SJCRH30 (cell line): ENCODE results near the gene MAP3K15. TPM values are rescaled to one million over a fixed set of nuclear protein-coding genes. Genes with fewer than 3 reads are reported as not detected.

Source experiments
- DNase-seq, 2 experiments: peaks; one replicate each; pipeline ENCODE4 v3.0.0-alpha.2; 2015 to 2020
- H3K27ac ChIP-seq: fragments of 250-450 bp; sonication (Bioruptor Pico); 2 replicates; pipeline ENCODE4 v1.5.1; 2020; ENCODE audit warnings: mild to moderate bottlenecking, moderate library complexity
- H3K27me3 ChIP-seq: fragments of 250-450 bp; sonication (Bioruptor Pico); 2 replicates; pipeline ENCODE4 v1.5.1; 2020; ENCODE audit warnings: mild to moderate bottlenecking, moderate library complexity
- H3K36me3 ChIP-seq: fragments of 250-450 bp; sonication (Bioruptor Pico); 2 replicates; pipeline ENCODE4 v1.5.1; 2020; ENCODE audit warnings: mild to moderate bottlenecking, moderate library complexity
- H3K4me1 ChIP-seq: fragments of 250-450 bp; sonication (Bioruptor Pico); 2 replicates; pipeline ENCODE4 v1.5.1; 2020; ENCODE audit warnings: mild to moderate bottlenecking, moderate library complexity
- H3K4me3 ChIP-seq: fragments of 250-450 bp; sonication (Bioruptor Pico); 2 replicates; pipeline ENCODE4 v1.5.1; 2020; ENCODE audit warnings: mild to moderate bottlenecking, moderate library complexity
- H3K9me3 ChIP-seq: fragments of 250-450 bp; sonication (Bioruptor Pico); replicated peaks from 2 replicates; pipeline ENCODE4 v1.5.1; 2020; ENCODE audit warnings: mild to moderate bottlenecking, moderate library complexity
- total RNA-seq: library from RNA; depleted of rRNA; stranded (reverse); fragments of >200 nt; shearing (Covaris generic); gene quantifications from 2 replicates; pipeline ENCODE4 v1.2.3, GENCODE V29; 2014

MAP3K15 gene
- total RNA-seq, 1 experiment from 2014 or later: 0.51 TPM

- DNase-seq: no peak
- Histone ChIP-seq H3K36me3 (no peaks in the 10 kb centered on the region), H3K9me3 (no peaks in the 10 kb centered on the region), H3K4me1 (no peaks in the 10 kb centered on the region), H3K4me3 (no peak overlapping the region), H3K27me3 (no peaks in the 10 kb centered on the region), H3K27ac (no peak overlapping the region)
Measured at GRCh38 chrX:19392703-19393102, 122.6 kb downstream of the MAP3K15 start.

GRCh38 chrX:19392078-19392477, 123.2 kb downstream of the MAP3K15 start:
- no peak overlapping the region for H3K27ac ChIP-seq
- no peak overlapping the region for H3K4me3 ChIP-seq
- H3K36me3 ChIP-seq: no peaks in the 10 kb centered on the region
- no peaks in the 10 kb centered on the region for H3K9me3 ChIP-seq
- no peaks in the 10 kb centered on the region for H3K27me3 ChIP-seq
- DNase-seq: no peak
- no peaks in the 10 kb centered on the region for H3K4me1 ChIP-seq

- DNase-seq: no peak
- no peaks in the 10 kb centered on the region for H3K4me1 ChIP-seq
- H3K9me3 ChIP-seq: no peaks in the 10 kb centered on the region
- H3K36me3 ChIP-seq: no peaks in the 10 kb centered on the region
- H3K4me3 ChIP-seq: no peak overlapping the region
- no peak overlapping the region for H3K27ac ChIP-seq
- H3K27me3 ChIP-seq: no peaks in the 10 kb centered on the region
Measured at GRCh38 chrX:19389227-19389845, 126.0 kb downstream of the MAP3K15 start.

- Histone ChIP-seq H3K4me1 (no peaks in the 10 kb centered on the region), H3K27me3 (no peaks in the 10 kb centered on the region), H3K27ac (no peak overlapping the region), H3K36me3 (no peaks in the 10 kb centered on the region), H3K4me3 (no peak overlapping the region), H3K9me3 (no peaks in the 10 kb centered on the region)
- DNase-seq: no peak
Measured at GRCh38 chrX:19388741-19389140, 126.6 kb downstream of the MAP3K15 start.

- Histone ChIP-seq H3K4me1 (no peaks in the 10 kb centered on the region), H3K27ac (no peak overlapping the region), H3K9me3 (no peaks in the 10 kb centered on the region), H3K36me3 (no peaks in the 10 kb centered on the region), H3K4me3 (no peak overlapping the region), H3K27me3 (no peaks in the 10 kb centered on the region)
- DNase-seq: no peak
Measured at GRCh38 chrX:19388064-19388679, 127.1 kb downstream of the MAP3K15 start.

GRCh38 chrX:19386679-19387078, 128.6 kb downstream of the MAP3K15 start:
- H3K27ac ChIP-seq: no peak overlapping the region
- H3K27me3 ChIP-seq: no peaks in the 10 kb centered on the region
- no peaks in the 10 kb centered on the region for H3K4me1 ChIP-seq
- DNase-seq: no peak
- H3K9me3 ChIP-seq: no peaks in the 10 kb centered on the region
- no peaks in the 10 kb centered on the region for H3K36me3 ChIP-seq
- H3K4me3 ChIP-seq: no peak overlapping the region

GRCh38 chrX:19382555-19383145, 132.7 kb downstream of the MAP3K15 start:
- H3K4me3 ChIP-seq: no peak overlapping the region
- no peaks in the 10 kb centered on the region for H3K27me3 ChIP-seq
- H3K9me3 ChIP-seq: no peaks in the 10 kb centered on the region
- peak; percentile 58 to 65 for DNase-seq
- no peak overlapping the region for H3K27ac ChIP-seq
- H3K36me3 ChIP-seq: no peaks in the 10 kb centered on the region
- no peaks in the 10 kb centered on the region for H3K4me1 ChIP-seq

GRCh38 chrX:19381326-19381725, 134.0 kb downstream of the MAP3K15 start:
- Histone ChIP-seq H3K27me3 (no peaks in the 10 kb centered on the region), H3K27ac (no peak overlapping the region), H3K4me1 (no peaks in the 10 kb centered on the region), H3K9me3 (no peaks in the 10 kb centered on the region), H3K4me3 (no peak overlapping the region), H3K36me3 (no peaks in the 10 kb centered on the region)
- DNase-seq: no peak

- Histone ChIP-seq H3K27ac (no peak overlapping the region), H3K36me3 (no peaks in the 10 kb centered on the region), H3K27me3 (no peaks in the 10 kb centered on the region), H3K4me3 (no peak overlapping the region), H3K4me1 (no peaks in the 10 kb centered on the region), H3K9me3 (no peaks in the 10 kb centered on the region)
- no peak for DNase-seq
Measured at GRCh38 chrX:19377799-19378198, 137.5 kb downstream of the MAP3K15 start.

GRCh38 chrX:19375546-19375945, 139.8 kb downstream of the MAP3K15 start:
- Histone ChIP-seq H3K27ac (no peak overlapping the region), H3K9me3 (no peaks in the 10 kb centered on the region), H3K4me1 (no peaks in the 10 kb centered on the region), H3K36me3 (no peaks in the 10 kb centered on the region), H3K4me3 (no peak overlapping the region), H3K27me3 (no peaks in the 10 kb centered on the region)
- DNase-seq: no peak

- Histone ChIP-seq H3K4me3 (no peak overlapping the region), H3K36me3 (no peaks in the 10 kb centered on the region), H3K4me1 (no peaks in the 10 kb centered on the region), H3K27ac (no peak overlapping the region), H3K9me3 (no peaks in the 10 kb centered on the region), H3K27me3 (no peaks in the 10 kb centered on the region)
- DNase-seq: no peak
Measured at GRCh38 chrX:19373351-19373891, 141.9 kb downstream of the MAP3K15 start.

- Histone ChIP-seq H3K36me3 (no peaks in the 10 kb centered on the region), H3K4me3 (peak overlapping the region; percentile 51), H3K9me3 (no peaks in the 10 kb centered on the region), H3K4me1 (no peaks in the 10 kb centered on the region), H3K27me3 (no peaks in the 10 kb centered on the region), H3K27ac (no peak overlapping the region)
- DNase-seq: peak; percentile 15 to 29
Measured at GRCh38 chrX:19372547-19373331, 142.6 kb downstream of the MAP3K15 start.

- Histone ChIP-seq H3K4me1 (no peaks in the 10 kb centered on the region), H3K27me3 (no peaks in the 10 kb centered on the region), H3K9me3 (no peaks in the 10 kb centered on the region), H3K4me3 (peak overlapping the region; percentile 51), H3K27ac (no peak overlapping the region), H3K36me3 (no peaks in the 10 kb centered on the region)
- peak; percentile 69 to 85 for DNase-seq
Measured at GRCh38 chrX:19372170-19372546, 143.2 kb downstream of the MAP3K15 start.

- no peaks in the 10 kb centered on the region for H3K9me3 ChIP-seq
- no peaks in the 10 kb centered on the region for H3K27me3 ChIP-seq
- no peaks in the 10 kb centered on the region for H3K4me1 ChIP-seq
- H3K27ac ChIP-seq: no peak overlapping the region
- H3K36me3 ChIP-seq: no peaks in the 10 kb centered on the region
- no peak overlapping the region for H3K4me3 ChIP-seq
- no peak for DNase-seq
Measured at GRCh38 chrX:19370061-19370460, 145.2 kb downstream of the MAP3K15 start.

GRCh38 chrX:19368576-19368975, 146.7 kb downstream of the MAP3K15 start:
- H3K4me1 ChIP-seq: no peaks in the 10 kb centered on the region
- H3K4me3 ChIP-seq: no peak overlapping the region
- H3K9me3 ChIP-seq: no peaks in the 10 kb centered on the region
- H3K27ac ChIP-seq: no peak overlapping the region
- no peaks in the 10 kb centered on the region for H3K27me3 ChIP-seq
- no peak for DNase-seq
- peaks cover 7% of the 10 kb centered on the region; the same call in 1 of the 2 replicates for H3K36me3 ChIP-seq
